ENCODE data around the gene DNAH12.
"Not testable (repeated sequence)": the region's sequence is repeated elsewhere in the genome, so short reads cannot be mapped to it uniquely, and the experiment has no call there.

DNAH12 gene

DNA sequence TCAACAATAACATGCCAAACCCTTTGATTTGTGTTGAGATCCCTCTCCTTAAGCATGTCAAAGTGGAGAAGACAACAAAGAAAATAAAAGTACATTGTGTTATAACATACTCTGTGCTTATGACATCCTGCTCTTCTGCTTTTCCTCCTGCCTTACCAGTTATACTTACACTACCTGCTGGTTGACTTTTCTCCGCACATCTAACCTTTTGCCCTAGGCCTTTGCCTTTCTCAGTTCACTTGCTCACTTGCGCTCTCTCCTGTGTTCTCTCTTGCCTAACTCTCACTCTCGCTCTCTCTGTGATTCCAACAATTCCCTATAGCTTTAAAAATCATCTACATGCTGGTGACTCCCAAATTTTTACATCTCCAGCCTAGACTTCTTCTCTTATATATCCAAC is 5.7 kb downstream of the DNAH12 start:
- no peak for DNase-seq

- DNase-seq, result no peak
Observed at GRCh38 chr3:57530071-57530608, 14.0 kb downstream of the DNAH12 start.

- no peak for DNase-seq
Observed at GRCh38 chr3:57518276-57518915, 25.7 kb downstream of the DNAH12 start.

GRCh38 chr3:57512166-57512565 is 32.0 kb downstream of the DNAH12 start:
- no peak for DNase-seq

DNA sequence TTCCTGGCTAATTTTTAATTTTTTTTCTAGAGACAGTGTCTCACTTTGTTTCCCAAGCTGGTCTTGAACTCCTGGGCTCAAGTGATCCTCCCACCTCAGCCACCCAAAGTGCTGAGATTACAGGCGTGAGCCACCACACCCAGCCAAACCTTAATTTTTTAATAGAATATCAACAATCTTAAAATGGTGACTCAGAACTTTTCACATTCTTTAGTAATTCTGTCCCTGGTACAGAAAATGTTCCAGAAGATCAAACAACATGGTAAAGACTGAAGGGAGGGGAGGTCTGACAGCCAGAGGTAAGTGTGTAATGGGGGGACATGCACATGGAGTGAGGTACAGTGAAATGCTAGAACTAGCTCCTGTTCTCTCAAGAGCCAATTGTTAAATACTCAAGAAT is 38.2 kb downstream of the DNAH12 start:
- DNase-seq, result no peak

GRCh38 chr3:57500506-57500905 is 43.6 kb downstream of the DNAH12 start:
- no peak for DNase-seq

DNA sequence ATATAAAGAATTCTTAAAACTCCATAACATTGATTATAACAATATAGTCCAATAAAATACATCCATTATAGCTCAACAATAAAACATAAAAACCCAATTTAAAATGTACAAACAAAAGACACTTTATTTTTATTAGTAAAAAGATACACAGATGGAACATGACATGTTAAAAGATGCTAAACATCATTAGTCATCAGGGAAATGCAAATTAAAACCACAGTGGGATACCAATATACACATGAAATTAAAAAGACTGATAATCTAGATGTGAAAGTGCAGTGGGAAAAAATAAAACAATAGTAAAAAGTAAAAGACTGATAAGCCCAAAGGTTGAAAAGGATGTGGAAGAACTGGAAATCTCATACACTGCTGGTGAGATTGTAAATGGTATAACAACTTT is 46.2 kb downstream of the DNAH12 start:
- no peak for DNase-seq

- DNase-seq, result no peak
Observed at GRCh38 chr3:57484563-57484962, 59.6 kb downstream of the DNAH12 start.

DNA sequence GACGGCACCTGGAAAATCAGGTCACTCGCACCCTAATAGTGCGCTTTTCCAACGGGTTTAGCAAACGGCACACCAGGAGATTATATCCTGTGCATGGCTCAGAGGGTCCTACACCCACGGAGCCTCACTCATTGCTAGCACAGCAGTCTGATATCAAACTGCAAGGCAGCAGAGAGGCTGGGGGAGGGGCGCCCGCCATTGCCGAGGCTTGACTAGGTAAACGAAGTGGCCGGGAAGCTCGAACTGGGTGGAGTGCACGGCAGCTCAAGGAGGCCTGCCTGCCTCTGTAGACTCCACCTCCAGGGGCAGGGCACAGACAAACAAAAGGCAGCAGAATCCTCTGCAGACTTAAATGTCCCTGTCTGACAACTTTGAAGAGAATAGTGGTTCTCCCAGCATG is 67.0 kb downstream of the DNAH12 start:
- not testable (repeated sequence) for DNase-seq

- peak; percentile 2 for DNase-seq
Observed at GRCh38 chr3:57464801-57465200, 79.3 kb downstream of the DNAH12 start.

- DNase-seq, result no peak
Observed at GRCh38 chr3:57464011-57464410, 80.1 kb downstream of the DNAH12 start.

DNA sequence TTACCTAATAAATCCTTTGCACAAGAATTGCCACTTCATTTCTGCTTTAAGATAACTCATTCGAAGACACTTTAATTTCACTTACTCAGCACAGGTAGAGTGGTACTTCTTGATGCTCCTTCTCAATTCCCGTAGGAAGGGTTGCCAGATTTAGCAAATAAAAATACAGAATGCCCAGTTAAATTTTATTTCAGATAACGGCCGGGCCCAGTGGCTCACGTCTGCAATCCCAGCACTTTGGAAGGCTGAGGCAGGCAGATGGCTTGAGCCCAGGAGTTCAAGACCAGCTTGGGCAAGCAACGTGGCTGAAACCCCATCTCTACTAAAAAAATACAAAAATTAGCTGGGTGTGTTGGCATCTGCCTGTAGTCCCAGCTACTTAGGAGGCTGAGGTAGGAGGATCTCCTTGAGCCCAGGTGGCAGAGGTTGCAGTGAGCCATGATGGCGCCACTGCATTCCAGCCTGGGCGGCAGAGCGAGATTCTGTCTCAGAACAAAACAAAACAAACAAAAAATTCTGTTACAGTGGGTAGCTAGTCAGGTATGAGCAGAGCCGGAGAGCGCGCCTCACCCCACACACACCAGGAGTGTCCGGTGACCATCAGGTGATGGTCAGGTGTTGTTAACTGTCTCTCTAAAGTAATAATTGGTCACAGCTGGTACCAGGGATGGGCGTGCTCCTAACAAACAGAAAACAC is 92.8 kb downstream of the DNAH12 start:
- DNase-seq, result no peak

- not testable (repeated sequence) for DNase-seq
Observed at GRCh38 chr3:57449276-57449847, 94.8 kb downstream of the DNAH12 start.

- DNase-seq, result not testable (repeated sequence)
Observed at GRCh38 chr3:57448489-57448888, 95.7 kb downstream of the DNAH12 start.

- no peak for DNase-seq
Observed at GRCh38 chr3:57446318-57446841, 97.8 kb downstream of the DNAH12 start.

- no peak for DNase-seq
Observed at GRCh38 chr3:57444469-57444868, 99.7 kb downstream of the DNAH12 start.

GRCh38 chr3:57440144-57440543 is 104.0 kb downstream of the DNAH12 start:
- DNase-seq, result not testable (repeated sequence)

DNA sequence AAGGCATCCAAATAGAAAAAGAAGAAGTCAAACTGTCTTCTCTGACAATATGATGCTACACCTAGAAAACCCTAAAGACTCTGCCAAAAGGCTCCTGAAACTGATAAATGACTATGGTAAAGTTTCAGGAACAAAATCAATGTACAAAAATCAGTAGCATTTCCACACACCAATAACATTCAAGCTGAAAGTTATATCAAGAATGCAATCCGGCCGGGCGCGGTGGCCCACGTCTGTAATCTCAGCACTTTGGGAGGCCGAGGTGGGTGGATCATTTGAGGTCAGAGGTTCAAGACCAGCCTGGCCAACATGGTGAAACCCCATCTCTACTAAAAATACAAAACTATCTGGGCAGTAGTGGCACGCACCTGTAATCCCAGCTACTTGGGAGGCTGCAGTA is 105.7 kb downstream of the DNAH12 start:
- DNase-seq, result not testable (repeated sequence)

DNA sequence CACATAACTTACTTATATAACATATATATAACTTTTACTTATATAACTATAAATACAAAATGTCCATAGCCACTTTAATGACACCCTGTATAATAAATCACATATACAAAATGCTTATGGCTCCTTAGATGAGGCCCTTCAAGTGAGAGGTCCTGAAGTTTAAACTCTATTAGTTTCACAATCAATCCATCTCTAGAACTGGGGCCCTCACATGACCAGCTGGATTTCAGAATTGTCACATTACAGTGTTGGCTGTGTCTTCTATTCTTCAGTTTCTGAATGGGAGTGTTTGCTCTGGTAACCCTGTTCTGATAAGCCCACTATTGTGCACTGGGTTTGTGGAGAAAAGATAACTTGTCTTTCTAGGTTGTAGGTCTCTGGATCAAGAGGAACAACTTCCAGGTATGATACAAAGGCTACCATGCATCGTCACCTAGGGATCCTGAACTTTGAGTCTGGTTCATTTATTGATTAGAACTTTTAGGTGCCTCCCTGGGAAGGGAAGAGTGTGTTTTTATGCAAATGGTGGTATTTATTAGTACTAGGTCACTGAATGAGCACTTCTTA is 107.9 kb downstream of the DNAH12 start:
- DNase-seq, result no peak

DNA sequence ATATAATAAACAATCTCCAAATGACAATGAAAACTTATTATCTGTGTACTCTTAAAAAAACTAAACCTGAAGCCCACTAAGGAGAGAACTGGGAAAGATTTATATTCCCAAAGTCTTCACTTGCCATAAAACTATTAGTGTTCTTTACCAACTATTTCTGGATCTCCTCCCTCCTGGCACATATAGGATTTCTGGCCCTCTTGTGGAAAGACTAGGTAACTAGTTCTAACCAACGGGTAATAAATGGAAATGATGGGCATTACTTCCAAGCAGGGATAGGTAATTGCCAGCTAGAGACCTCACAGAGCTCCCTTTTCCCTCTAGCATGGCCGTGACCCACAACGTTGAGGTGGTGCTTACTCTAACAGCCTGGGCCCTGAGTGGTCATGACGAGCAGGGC is 110.1 kb downstream of the DNAH12 start:
- peak; percentile 28 for DNase-seq

- DNase-seq, result no peak
Observed at GRCh38 chr3:57423335-57423734, 120.8 kb downstream of the DNAH12 start.

DNA sequence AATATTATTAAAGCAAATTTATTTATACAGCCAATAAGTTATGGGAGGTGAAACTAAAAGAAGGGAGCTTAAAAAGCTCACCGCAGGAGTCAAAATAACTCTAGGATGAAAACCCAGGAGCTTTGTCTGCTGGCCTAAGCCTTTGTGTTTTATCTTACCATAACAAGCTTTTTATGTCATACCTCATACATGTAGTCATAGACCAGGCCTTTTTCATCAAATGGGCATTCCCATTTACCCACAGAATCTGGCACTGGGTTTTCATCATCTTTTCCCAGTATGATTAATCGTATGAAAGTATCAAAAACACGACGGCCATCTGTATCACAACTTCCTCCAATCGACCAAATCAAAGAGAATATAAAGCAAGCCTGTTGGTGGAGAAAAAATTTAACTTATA is 122.8 kb downstream of the DNAH12 start:
- DNase-seq, result no peak

- no peak for DNase-seq
Observed at GRCh38 chr3:57420001-57420400, 124.1 kb downstream of the DNAH12 start.

DNA sequence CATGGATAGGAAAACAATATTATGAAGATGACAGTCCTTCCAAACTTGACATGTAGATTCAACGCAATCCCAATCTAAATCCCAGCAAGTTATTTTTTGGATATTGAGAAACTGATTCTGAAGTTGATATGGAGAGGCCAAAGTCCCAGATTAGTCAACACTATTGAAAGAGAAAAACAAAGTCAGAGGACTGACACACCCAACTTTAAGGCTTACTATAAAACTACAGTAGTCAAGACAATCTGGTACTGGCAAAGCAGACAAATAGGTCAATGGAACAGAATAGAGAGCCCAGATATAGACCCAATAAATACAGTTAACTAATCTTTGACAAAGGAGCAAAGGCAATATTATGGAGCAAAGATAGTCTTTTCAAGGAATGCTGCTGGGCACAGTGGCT is 132.4 kb downstream of the DNAH12 start:
- DNase-seq, result no peak
